Trophoblast cell (in vitro differentiated cells and primary cell): Measurements from ENCODE around the gene PRKAA1.

ENCODE experiments used
- DNase-seq, 2 donors: peaks; one replicate each; pipeline ENCODE4 v3.0.0-alpha.2; 2016
- H2AFZ ChIP-seq: 2 replicates; pipeline ENCODE4 v1.6.1; 2013; ENCODE audit warnings: low read length, moderate library complexity, mild to moderate bottlenecking; ENCODE audit not compliant: insufficient read depth, poor library complexity
- H2AK5ac ChIP-seq: 2 replicates; pipeline ENCODE4 v1.6.1; 2013; ENCODE audit warnings: mild to moderate bottlenecking, low read length
- H2BK120ac ChIP-seq: 2 replicates; pipeline ENCODE4 v1.6.1; 2013; ENCODE audit warnings: low read length, mild to moderate bottlenecking, moderate library complexity; ENCODE audit not compliant: insufficient read depth, poor library complexity
- H2BK12ac ChIP-seq: 2 replicates; pipeline ENCODE4 v1.6.1; 2013; ENCODE audit warnings: mild to moderate bottlenecking, low read length, moderate library complexity
- H2BK5ac ChIP-seq: 2 replicates; pipeline ENCODE4 v1.6.1; 2013; ENCODE audit warnings: low read length, low read depth, moderate library complexity, mild to moderate bottlenecking; ENCODE audit not compliant: poor library complexity
- H3K14ac ChIP-seq: 2 replicates; pipeline ENCODE4 v1.6.1; 2013; ENCODE audit warnings: mild to moderate bottlenecking, low read length
- H3K18ac ChIP-seq: 2 replicates; pipeline ENCODE4 v1.6.1; 2013; ENCODE audit warnings: mild to moderate bottlenecking, low read length
- H3K23ac ChIP-seq: 2 replicates; pipeline ENCODE4 v1.6.1; 2013; ENCODE audit warnings: low read length
- H3K27ac ChIP-seq: 2 replicates; pipeline ENCODE4 v1.5.1; 2013; ENCODE audit warnings: low read depth, mild to moderate bottlenecking, inconsistent platforms, low read length, moderate library complexity
- H3K27me3 ChIP-seq: 2 replicates; pipeline ENCODE4 v1.6.1; 2013; ENCODE audit warnings: inconsistent platforms, mild to moderate bottlenecking, low read length, moderate library complexity; ENCODE audit not compliant: insufficient read depth
- H3K36me3 ChIP-seq, 2 experiments: 1 replicate in 1 of 2; 2 replicates in 1 of 2; pipeline ENCODE4 v1.6.1; 2013; ENCODE audit warnings: low read length in 2 of 2, mild to moderate bottlenecking in 2 of 2, moderate library complexity in 1 of 2; ENCODE audit not compliant: insufficient read depth in 2 of 2, control insufficient read depth in 1 of 2
- H3K4ac ChIP-seq: 2 replicates; pipeline ENCODE4 v1.6.1; 2013; ENCODE audit warnings: low read depth, mild to moderate bottlenecking, low read length, moderate library complexity
- H3K4me1 ChIP-seq, 2 experiments: 1 replicate in 1 of 2; 2 replicates in 1 of 2; pipeline ENCODE4 v1.6.1; 2013; ENCODE audit warnings: low read length in 2 of 2, mild to moderate bottlenecking in 2 of 2, moderate library complexity in 1 of 2; ENCODE audit not compliant: insufficient read depth in 2 of 2, control insufficient read depth in 1 of 2
- H3K4me2 ChIP-seq: 2 replicates; pipeline ENCODE4 v1.6.1; 2013; ENCODE audit warnings: inconsistent platforms, mild to moderate bottlenecking, low read length, moderate library complexity
- H3K4me3 ChIP-seq: 2 replicates; pipeline ENCODE4 v1.5.1; 2013; ENCODE audit warnings: mild to moderate bottlenecking, low read depth, low read length, inconsistent platforms
- H3K79me1 ChIP-seq: one replicate; pipeline ENCODE4 v1.6.1; 2013; ENCODE audit warnings: low read length
- H3K79me2 ChIP-seq: 2 replicates; pipeline ENCODE4 v1.6.1; 2013; ENCODE audit warnings: low read length, mild to moderate bottlenecking; ENCODE audit not compliant: control insufficient read depth, insufficient read depth, poor library complexity
- H3K9ac ChIP-seq: 2 replicates; pipeline ENCODE4 v1.6.1; 2013; ENCODE audit warnings: mild to moderate bottlenecking, low read length
- H3K9me3 ChIP-seq: 2 replicates; pipeline ENCODE4 v1.6.1; 2013; ENCODE audit warnings: low read depth, mild to moderate bottlenecking, control low read depth, inconsistent platforms, low read length; ENCODE audit not compliant: insufficient read depth
- H4K12ac ChIP-seq: 2 replicates; pipeline ENCODE4 v1.6.1; 2013; ENCODE audit warnings: low read depth, mild to moderate bottlenecking, low read length, moderate library complexity
- H4K8ac ChIP-seq: 2 replicates; pipeline ENCODE4 v1.6.1; 2013; ENCODE audit warnings: low read depth, mild to moderate bottlenecking, low read length, moderate library complexity
- H4K91ac ChIP-seq: one replicate; pipeline ENCODE4 v1.6.1; 2013; ENCODE audit warnings: low read depth, mild to moderate bottlenecking, low read length, moderate library complexity
- WGBS: extraction: QIAGEN DNeasy Blood & Tissue Kit; methylation state at CpG from one replicate; pipeline ENCODE4 v1.1.7; 2013; ENCODE audit warnings: missing lambda C conversion rate; ENCODE audit not compliant: insufficient read length, insufficient coverage; ENCODE audit errors: extremely low coverage; 5-methylcytosine and 5-hydroxymethylcytosine counted together

Gene PRKAA1

GRCh38 chr5:40812125-40812524 is 14.0 kb upstream of the PRKAA1 start:
- Histone ChIP-seq H2BK5ac (no peak overlapping the region), H2BK12ac (no peak overlapping the region), H4K91ac (no peak overlapping the region), H3K36me3 (no peaks in the 10 kb centered on the region), H3K18ac (no peak overlapping the region), H4K8ac (no peak overlapping the region), H4K12ac (no peak overlapping the region), H2AK5ac (no peak overlapping the region), H3K23ac (no peak overlapping the region), H3K27ac (no peak overlapping the region), H3K14ac (no peak overlapping the region), H2BK120ac (no peak overlapping the region), H3K27me3 (no peaks in the 10 kb centered on the region), H3K79me2 (no peaks in the 10 kb centered on the region), H2AFZ (no peak overlapping the region), H3K79me1 (no peaks in the 10 kb centered on the region), H3K9me3 (no peaks in the 10 kb centered on the region), H3K4me3 (no peak overlapping the region), H3K4ac (no peak overlapping the region), H3K9ac (no peak overlapping the region), H3K4me2 (no peak overlapping the region), H3K4me1 (no peaks in the 10 kb centered on the region)
- no peak for DNase-seq
- WGBS: no CpG with 5 or more reads among the region's 1 CpG

- no peak overlapping the region for H2AK5ac ChIP-seq
- no peaks in the 10 kb centered on the region for H3K9me3 ChIP-seq
- no peak overlapping the region for H4K91ac ChIP-seq
- H2BK5ac ChIP-seq: no peak overlapping the region
- no peaks in the 10 kb centered on the region for H3K4me1 ChIP-seq
- no peak overlapping the region for H3K4ac ChIP-seq
- no peak overlapping the region for H3K4me3 ChIP-seq
- no peak for DNase-seq
- H3K18ac ChIP-seq: no peak overlapping the region
- H3K27me3 ChIP-seq: no peaks in the 10 kb centered on the region
- no peak overlapping the region for H2BK120ac ChIP-seq
- peaks cover 5% of the 10 kb centered on the region for H3K79me1 ChIP-seq
- H2BK12ac ChIP-seq: no peak overlapping the region
- H4K12ac ChIP-seq: no peak overlapping the region
- H3K14ac ChIP-seq: no peak overlapping the region
- H4K8ac ChIP-seq: no peak overlapping the region
- H3K4me2 ChIP-seq: no peak overlapping the region
- H3K9ac ChIP-seq: no peak overlapping the region
- no peak overlapping the region for H3K23ac ChIP-seq
- H3K36me3 ChIP-seq: no peaks in the 10 kb centered on the region
- H2AFZ ChIP-seq: no peak overlapping the region
- peaks cover 6% of the 10 kb centered on the region for H3K79me2 ChIP-seq
- WGBS: no CpG with 5 or more reads among the region's 8 CpGs
- H3K27ac ChIP-seq: no peak overlapping the region
These were observed 3.8 kb upstream of the PRKAA1 start for GRCh38 chr5:40801771-40802562.

- H3K27ac ChIP-seq: no peak overlapping the region
- no peak overlapping the region for H4K91ac ChIP-seq
- peaks cover 6% of the 10 kb centered on the region for H3K79me2 ChIP-seq
- no peak overlapping the region for H3K4ac ChIP-seq
- no peak overlapping the region for H3K14ac ChIP-seq
- no peak overlapping the region for H2BK12ac ChIP-seq
- no peak overlapping the region for H2AK5ac ChIP-seq
- H3K79me1 ChIP-seq: peaks cover 5% of the 10 kb centered on the region
- no peak overlapping the region for H4K8ac ChIP-seq
- H3K27me3 ChIP-seq: no peaks in the 10 kb centered on the region
- H2AFZ ChIP-seq: no peak overlapping the region
- no peak overlapping the region for H2BK5ac ChIP-seq
- no peak overlapping the region for H2BK120ac ChIP-seq
- H3K4me1 ChIP-seq: no peaks in the 10 kb centered on the region
- H3K9ac ChIP-seq: no peak overlapping the region
- no CpG with 5 or more reads among the region's 1 CpG for WGBS
- H3K9me3 ChIP-seq: no peaks in the 10 kb centered on the region
- H3K36me3 ChIP-seq: peaks cover 0 to 3% of the 10 kb centered on the region in 2 experiments
- no peak overlapping the region for H4K12ac ChIP-seq
- no peak overlapping the region for H3K4me2 ChIP-seq
- H3K23ac ChIP-seq: no peak overlapping the region
- no peak overlapping the region for H3K4me3 ChIP-seq
- no peak overlapping the region for H3K18ac ChIP-seq
- no peak for DNase-seq
These were observed 1.1 kb upstream of the PRKAA1 start for GRCh38 chr5:40799258-40799657.

GRCh38 chr5:40798801-40799210 is 632 bp upstream of the PRKAA1 start:
- no peak overlapping the region for H3K4ac ChIP-seq

More at GRCh38 chr5:40798801-40799210, 632 bp upstream of the PRKAA1 start:
- H3K27ac ChIP-seq: peak overlapping the region; percentile 11
- H2BK120ac ChIP-seq: no peak overlapping the region
- no peaks in the 10 kb centered on the region for H3K4me1 ChIP-seq
- H3K4me3 ChIP-seq: peak overlapping the region; percentile 78
- no peaks in the 10 kb centered on the region for H3K27me3 ChIP-seq
- no peak overlapping the region for H2AK5ac ChIP-seq
- H4K12ac ChIP-seq: no peak overlapping the region
- H3K4me2 ChIP-seq: peak overlapping the region; percentile 81
- H2AFZ ChIP-seq: peak overlapping the region; percentile 98
- peaks cover 6% of the 10 kb centered on the region for H3K79me2 ChIP-seq
- H3K9ac ChIP-seq: no peak overlapping the region
- no peaks in the 10 kb centered on the region for H3K9me3 ChIP-seq
- peaks cover 0 to 3% of the 10 kb centered on the region in 2 experiments for H3K36me3 ChIP-seq
- no peak overlapping the region for H3K23ac ChIP-seq
- H4K91ac ChIP-seq: no peak overlapping the region
- H3K18ac ChIP-seq: no peak overlapping the region
- H3K14ac ChIP-seq: no peak overlapping the region
- no CpG with 5 or more reads among the region's 7 CpGs for WGBS
- H2BK5ac ChIP-seq: no peak overlapping the region
- no peak for DNase-seq
- peaks cover 5% of the 10 kb centered on the region for H3K79me1 ChIP-seq
- H2BK12ac ChIP-seq: no peak overlapping the region
- H4K8ac ChIP-seq: no peak overlapping the region
